CD14-positive monocyte (primary cell): ENCODE results near the gene ADORA2B. TPM values are rescaled to one million over a fixed set of nuclear protein-coding genes. Genes with fewer than 3 reads are reported as not detected.

Experiments used
- DNase-seq, 3 donors: peaks; one replicate each; pipeline ENCODE4 v3.0.0-alpha.2; 2011 to 2022
- H2AFZ ChIP-seq: 2 replicates; pipeline ENCODE4 v1.6.0; 2012; ENCODE audit warnings: mild to moderate bottlenecking, low read depth, low read length, inconsistent platforms; ENCODE audit not compliant: insufficient read depth, poor library complexity, severe bottlenecking
- H3K27ac ChIP-seq, 2 donors: 1 replicate in 1 of 2; 2 replicates in 1 of 2; pipeline ENCODE4 v1.5.1; 2012 to 2013; ENCODE audit warnings: low read length in 2 of 2, control low read depth in 1 of 2, inconsistent platforms in 1 of 2, low read depth in 1 of 2, mild to moderate bottlenecking in 1 of 2
- H3K27me3 ChIP-seq, 2 donors: one replicate each; pipeline versions ENCODE4 v1.6.0 to v1.6.1; 2011 to 2013; ENCODE audit warnings: low read length in 2 of 2; ENCODE audit not compliant: control insufficient read depth in 2 of 2, insufficient read depth in 2 of 2
- H3K36me3 ChIP-seq, 2 donors: replicated peaks in 1 of 2; 1 replicate in 1 of 2; 2 replicates in 1 of 2; pipeline versions ENCODE4 v1.5.1 to v1.6.1; 2012 to 2013; ENCODE audit warnings: low read length in 2 of 2, control low read depth in 1 of 2, inconsistent platforms in 1 of 2, mild to moderate bottlenecking in 1 of 2; ENCODE audit not compliant: insufficient read depth in 2 of 2, control insufficient read depth in 1 of 2
- H3K4me1 ChIP-seq, 2 donors: 1 replicate in 1 of 2; 2 replicates in 1 of 2; pipeline versions ENCODE4 v1.5.1 to v1.6.1; 2012 to 2013; ENCODE audit warnings: low read length in 2 of 2, control low read depth in 1 of 2, inconsistent platforms in 1 of 2, mild to moderate bottlenecking in 1 of 2, moderate library complexity in 1 of 2; ENCODE audit not compliant: insufficient read depth in 2 of 2, control insufficient read depth in 1 of 2
- H3K4me2 ChIP-seq: replicated peaks from 2 replicates; pipeline ENCODE3; 2012; ENCODE audit warnings: low read length, moderate library complexity, mild to moderate bottlenecking; ENCODE audit not compliant: poor library complexity, severe bottlenecking; ENCODE audit errors: extremely low read depth
- H3K4me3 ChIP-seq, 3 experiments: fragments of 200-600 bp in 1 of 3; sonication (generic) in 1 of 3; replicated peaks in 1 of 3; 1 replicate in 2 of 3; 2 replicates in 1 of 3; pipeline ENCODE4 v1.5.1; 2011 to 2013; ENCODE audit warnings: low read length in 3 of 3, mild to moderate bottlenecking in 3 of 3, control low read depth in 2 of 3, low read depth in 2 of 3, inconsistent platforms in 1 of 3, moderate library complexity in 1 of 3
- H3K79me2 ChIP-seq: 2 replicates; pipeline ENCODE4 v1.6.0; 2012; ENCODE audit warnings: mild to moderate bottlenecking, control low read depth, inconsistent platforms, low read length, moderate library complexity; ENCODE audit not compliant: insufficient read depth
- H3K9ac ChIP-seq: 2 replicates; pipeline ENCODE4 v1.6.0; 2017; ENCODE audit warnings: low read length, mild to moderate bottlenecking; ENCODE audit not compliant: insufficient read depth, poor library complexity, severe bottlenecking
- H3K9me3 ChIP-seq, 2 donors: replicated peaks in 1 of 2; 1 replicate in 1 of 2; 2 replicates in 1 of 2; pipeline versions ENCODE4 v1.5.1 to v1.6.1; 2012 to 2013; ENCODE audit warnings: low read length in 2 of 2, control low read depth in 1 of 2; ENCODE audit not compliant: control insufficient read depth in 1 of 2, insufficient read depth in 1 of 2
- H4K20me1 ChIP-seq: 2 replicates; pipeline ENCODE4 v1.6.0; 2012; ENCODE audit warnings: mild to moderate bottlenecking, low read length, control low read depth, moderate library complexity; ENCODE audit not compliant: insufficient read depth
- H3K27ac Mint-ChIP-seq, 7 donors: one replicate each; pipeline ENCODE4 v1.8.0; 2020; ENCODE audit warnings: mild to moderate bottlenecking in 7 of 7, mixed read lengths in 7 of 7, moderate library complexity in 6 of 7, inconsistent platforms in 2 of 7
- H3K27me3 Mint-ChIP-seq, 3 donors: one replicate each; pipeline ENCODE4 v1.8.0; 2021 to 2022; ENCODE audit warnings: low read depth in 3 of 3, mild to moderate bottlenecking in 3 of 3, mixed read lengths in 3 of 3, moderate library complexity in 3 of 3, inconsistent platforms in 1 of 3
- H3K36me3 Mint-ChIP-seq, 2 donors: one replicate each; pipeline ENCODE4 v1.8.0; 2020; ENCODE audit warnings: mixed read lengths in 2 of 2, inconsistent platforms in 1 of 2, mild to moderate bottlenecking in 1 of 2
- H3K4me1 Mint-ChIP-seq: one replicate; pipeline ENCODE4 v1.8.0; 2020; ENCODE audit warnings: mild to moderate bottlenecking, mixed read lengths
- H3K4me3 Mint-ChIP-seq, 2 donors: one replicate each; pipeline ENCODE4 v1.8.0; 2020; ENCODE audit warnings: mild to moderate bottlenecking in 2 of 2, mixed read lengths in 2 of 2, moderate library complexity in 1 of 2
- H3K9me3 Mint-ChIP-seq, 7 donors: one replicate each; pipeline ENCODE4 v1.8.0; 2020 to 2022; ENCODE audit warnings: mixed read lengths in 7 of 7, mild to moderate bottlenecking in 6 of 7, moderate library complexity in 6 of 7, inconsistent platforms in 2 of 7
- WGBS: methylation state at CpG from one replicate; pipeline ENCODE4 v1.1.5; 2013; ENCODE audit warnings: missing lambda C conversion rate; ENCODE audit not compliant: insufficient coverage; 5-methylcytosine and 5-hydroxymethylcytosine counted together
- intact Hi-C, 2 donors: fragments of 100-400 bp; cut with micrococcal nuclease; formaldehyde crosslinking; loops; one replicate each; pipeline versions ENCODE4 v1.15.0 to v1.15.1; 2023
- polyA plus RNA-seq, 3 donors: library from polyadenylated mRNA; depleted of rRNA in 1 of 3; unstranded in 2 of 3; stranded (reverse) in 1 of 3; fragments of 300-500 nt in 2 of 3; fragments of >200 nt in 1 of 3; fragmentation: Illumina TruSeq in 2 of 3; gene quantifications; 1 replicate in 2 of 3; 2 replicates in 1 of 3; pipeline ENCODE4 v1.2.3, GENCODE V29; 2012 to 2021
- TF ChIP-seq, protein P1 (sequence below): fragments of 200-600 bp; IDR thresholded peaks from one replicate; pipeline ENCODE4 v1.8.0; 2022; ENCODE audit warnings: antibody characterized with exemption, mild to moderate bottlenecking

Gene ADORA2B
- polyA plus RNA-seq, 3 donors = 2.0 to 6.4 (median 4.4) TPM

DNA sequence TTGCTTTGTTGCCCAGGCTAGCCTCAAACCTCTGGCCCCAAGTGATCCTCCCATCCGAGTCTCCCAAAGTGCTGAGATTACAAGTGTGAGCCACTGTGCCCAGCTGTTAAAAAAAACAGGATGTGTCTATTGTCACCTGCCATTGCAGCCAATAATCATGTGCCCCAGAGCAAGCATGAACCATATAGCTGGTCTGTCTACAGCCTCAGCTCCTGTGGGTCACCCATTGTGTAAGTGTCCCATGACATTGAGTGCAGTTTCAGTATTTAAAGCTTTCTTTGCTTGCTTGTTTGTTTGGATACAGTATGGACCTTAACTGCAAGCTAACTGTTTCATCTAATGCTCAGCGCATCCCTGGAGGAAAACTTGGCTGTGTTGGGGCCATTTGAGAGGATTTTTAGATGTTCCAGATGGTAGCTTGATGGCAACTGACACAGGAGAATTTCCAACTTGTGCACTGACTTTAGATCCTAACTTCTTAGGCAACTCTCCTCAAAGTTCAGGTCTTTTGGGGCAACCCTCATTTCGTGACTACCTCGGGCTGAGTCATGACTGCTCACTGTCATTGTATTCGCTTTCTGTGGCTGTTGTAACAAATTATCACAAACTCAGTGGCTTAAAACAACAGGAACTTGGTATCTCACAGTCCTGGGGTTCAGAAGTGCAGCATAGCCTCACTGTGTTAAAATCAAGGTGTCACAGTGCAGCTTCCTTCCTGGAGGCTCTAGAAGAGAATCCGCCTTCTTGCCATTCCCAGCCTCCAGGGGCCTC is 30.3 kb upstream of the ADORA2B start:
- peaks cover 0 to 15% of the 10 kb centered on the region in 2 donors for H3K36me3 Mint-ChIP-seq

DNA sequence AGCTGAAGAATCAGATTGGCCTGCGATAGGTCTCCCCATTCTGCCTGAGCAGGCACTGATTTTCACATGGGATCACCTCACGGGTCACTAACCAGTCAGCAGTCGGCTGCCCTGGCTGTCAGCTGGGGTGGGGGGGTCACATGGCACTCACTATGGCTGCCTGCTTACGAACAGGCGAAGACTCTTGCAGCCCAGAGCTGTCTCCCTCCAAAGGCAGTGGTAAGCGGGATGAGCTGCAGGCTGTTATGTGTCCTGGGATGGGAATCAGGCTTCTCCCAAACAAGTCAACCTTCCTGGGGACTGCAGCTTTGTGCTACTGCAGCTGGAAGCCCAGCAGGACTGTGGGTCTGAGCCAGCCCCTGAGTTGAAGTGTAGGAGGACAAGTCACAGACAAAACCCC is 29.0 kb upstream of the ADORA2B start:
- Histone ChIP-seq H3K4me3 (no peak overlapping the region), H3K36me3 (no peaks in the 10 kb centered on the region), H3K27ac (no peak overlapping the region), H3K27me3 (peaks cover 7 to 18% of the 10 kb centered on the region in 2 donors), H4K20me1 (no peaks in the 10 kb centered on the region), H3K4me2 (no peak overlapping the region), H3K9me3 (no peaks in the 10 kb centered on the region), H2AFZ (no peak overlapping the region), H3K9ac (no peak overlapping the region), H3K4me1 (peaks cover 32 to 36% of the 10 kb centered on the region in 2 donors), H3K79me2 (no peaks in the 10 kb centered on the region)
- Mint-ChIP-seq H3K4me1 (peaks cover 27% of the 10 kb centered on the region), H3K9me3 (peaks cover 0 to 3% (median 1%) of the 10 kb centered on the region in 7 donors), H3K4me3 (no peak overlapping the region), H3K36me3 (peaks cover 0 to 15% of the 10 kb centered on the region in 2 donors), H3K27me3 (peaks cover 18 to 29% (median 26%) of the 10 kb centered on the region in 3 donors), H3K27ac (peak overlapping the region in 3 of 7 donors; percentile 94)
- TF ChIP-seq, protein P1, sequence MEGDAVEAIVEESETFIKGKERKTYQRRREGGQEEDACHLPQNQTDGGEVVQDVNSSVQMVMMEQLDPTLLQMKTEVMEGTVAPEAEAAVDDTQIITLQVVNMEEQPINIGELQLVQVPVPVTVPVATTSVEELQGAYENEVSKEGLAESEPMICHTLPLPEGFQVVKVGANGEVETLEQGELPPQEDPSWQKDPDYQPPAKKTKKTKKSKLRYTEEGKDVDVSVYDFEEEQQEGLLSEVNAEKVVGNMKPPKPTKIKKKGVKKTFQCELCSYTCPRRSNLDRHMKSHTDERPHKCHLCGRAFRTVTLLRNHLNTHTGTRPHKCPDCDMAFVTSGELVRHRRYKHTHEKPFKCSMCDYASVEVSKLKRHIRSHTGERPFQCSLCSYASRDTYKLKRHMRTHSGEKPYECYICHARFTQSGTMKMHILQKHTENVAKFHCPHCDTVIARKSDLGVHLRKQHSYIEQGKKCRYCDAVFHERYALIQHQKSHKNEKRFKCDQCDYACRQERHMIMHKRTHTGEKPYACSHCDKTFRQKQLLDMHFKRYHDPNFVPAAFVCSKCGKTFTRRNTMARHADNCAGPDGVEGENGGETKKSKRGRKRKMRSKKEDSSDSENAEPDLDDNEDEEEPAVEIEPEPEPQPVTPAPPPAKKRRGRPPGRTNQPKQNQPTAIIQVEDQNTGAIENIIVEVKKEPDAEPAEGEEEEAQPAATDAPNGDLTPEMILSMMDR = no peak
- DNase-seq = no peak
- intact Hi-C loops = no loop called here
- 97% methylated on average over 5 of the region's 6 CpGs for WGBS

More for the DNA sequence above, 30.3 kb upstream of the ADORA2B start:
- no peaks in the 10 kb centered on the region for H3K36me3 ChIP-seq
- H3K4me2 ChIP-seq = no peak overlapping the region
- Mint-ChIP-seq H3K4me3 (peak overlapping the region in 1 of 2 donors; percentile 7), H3K4me1 (peaks cover 20% of the 10 kb centered on the region), H3K9me3 (peaks cover 0 to 3% (median 1%) of the 10 kb centered on the region in 7 donors), H3K27ac (peak overlapping the region in 6 of 7 donors; percentile 18 to 98 (median 92)), H3K27me3 (peaks cover 18 to 29% (median 26%) of the 10 kb centered on the region in 3 donors)
- TF ChIP-seq, protein P1 = no peak
- H2AFZ ChIP-seq = no peak overlapping the region
- WGBS = 57% methylated on average over 4 of the region's 6 CpGs
- no peak overlapping the region for H3K4me3 ChIP-seq
- H3K9me3 ChIP-seq = no peaks in the 10 kb centered on the region
- intact Hi-C loops = no loop called here
- H3K79me2 ChIP-seq = no peaks in the 10 kb centered on the region
- H3K27ac ChIP-seq = peak overlapping the region; percentile 47 to 57
- DNase-seq = peak; percentile 42 to 93 (median 45)
- peaks cover 7 to 18% of the 10 kb centered on the region in 2 donors for H3K27me3 ChIP-seq
- no peaks in the 10 kb centered on the region for H4K20me1 ChIP-seq
- H3K4me1 ChIP-seq = peaks cover 23 to 30% of the 10 kb centered on the region in 2 donors
- no peak overlapping the region for H3K9ac ChIP-seq
